ENCODE data around the gene DNAJB11. TPM values are rescaled to one million over a fixed set of nuclear protein-coding genes. Genes with fewer than 3 reads are reported as not detected.

DNAJB11 gene
- total and polyA plus RNA-seq, 2 experiments from 2014 or later = 72.6 to 85.6 TPM

GRCh38 chr3:186620213-186621092 is 49.9 kb downstream of the DNAJB11 start:
- Histone ChIP-seq H2AFZ (no peak overlapping the region), H3K9me2 (ENCODE audit: insufficient read depth) (0 out of 2 replicates have a peak, but pooled peaks cover 7% of the 10 kb centered on the region), H3K4me1 (ENCODE audit: insufficient read depth) (peaks cover 6% of the 10 kb centered on the region), H3K36me3 (ENCODE audit: insufficient read depth) (no peaks in the 10 kb centered on the region), H3F3A (replicated peaks; ENCODE audit: low read depth) (no peaks in the 10 kb centered on the region), H3K4me3 (no peak overlapping the region), H3K27me3 (ENCODE audit: insufficient read depth) (peaks cover 6% of the 10 kb centered on the region; the same call in 1 of the 2 replicates), H3K27ac (ENCODE audit: low read depth) (no peak overlapping the region), H4K20me1 (replicated peaks; ENCODE audit: insufficient read depth) (no peaks in the 10 kb centered on the region), H3K79me2 (replicated peaks; ENCODE audit: insufficient read depth) (no peaks in the 10 kb centered on the region), H3K4me2 (no peak overlapping the region)
- DNase-seq (ENCODE audit: low spot score) (no peak), ATAC-seq (no peak)
- Mint-ChIP-seq H3K4me3 (no peak overlapping the region), H3K9me3 (peaks cover 3% of the 10 kb centered on the region; the same call in 1 of the 3 replicates), H3K36me3 (ENCODE audit: low read depth) (no peaks in the 10 kb centered on the region), H3K27ac (no peak overlapping the region), H3K27me3 (ENCODE audit: insufficient read depth, low read depth, poor library complexity) (peaks cover 12% of the 10 kb centered on the region), H3K4me1 (peaks cover 6% of the 10 kb centered on the region; the same call in 2 of the 3 replicates)
- no peak for TF ChIP-seq EZH2 (IDR thresholded peaks at IDR 0.05; ENCODE audit: low read depth, unreplicated experiment)
- TF ChIP-seq JUNB (IDR thresholded peaks at IDR 0.05; ENCODE audit: unreplicated experiment) = no peak
- no peak for TF ChIP-seq NANOG (IDR thresholded peaks at IDR 0.05; ENCODE audit: borderline replicate concordance)
- no peak for TF ChIP-seq ZNF331 (CRISPR knock-in tag; IDR thresholded peaks at IDR 0.05; ENCODE audit: low read depth)
- TF ChIP-seq, protein P1, sequence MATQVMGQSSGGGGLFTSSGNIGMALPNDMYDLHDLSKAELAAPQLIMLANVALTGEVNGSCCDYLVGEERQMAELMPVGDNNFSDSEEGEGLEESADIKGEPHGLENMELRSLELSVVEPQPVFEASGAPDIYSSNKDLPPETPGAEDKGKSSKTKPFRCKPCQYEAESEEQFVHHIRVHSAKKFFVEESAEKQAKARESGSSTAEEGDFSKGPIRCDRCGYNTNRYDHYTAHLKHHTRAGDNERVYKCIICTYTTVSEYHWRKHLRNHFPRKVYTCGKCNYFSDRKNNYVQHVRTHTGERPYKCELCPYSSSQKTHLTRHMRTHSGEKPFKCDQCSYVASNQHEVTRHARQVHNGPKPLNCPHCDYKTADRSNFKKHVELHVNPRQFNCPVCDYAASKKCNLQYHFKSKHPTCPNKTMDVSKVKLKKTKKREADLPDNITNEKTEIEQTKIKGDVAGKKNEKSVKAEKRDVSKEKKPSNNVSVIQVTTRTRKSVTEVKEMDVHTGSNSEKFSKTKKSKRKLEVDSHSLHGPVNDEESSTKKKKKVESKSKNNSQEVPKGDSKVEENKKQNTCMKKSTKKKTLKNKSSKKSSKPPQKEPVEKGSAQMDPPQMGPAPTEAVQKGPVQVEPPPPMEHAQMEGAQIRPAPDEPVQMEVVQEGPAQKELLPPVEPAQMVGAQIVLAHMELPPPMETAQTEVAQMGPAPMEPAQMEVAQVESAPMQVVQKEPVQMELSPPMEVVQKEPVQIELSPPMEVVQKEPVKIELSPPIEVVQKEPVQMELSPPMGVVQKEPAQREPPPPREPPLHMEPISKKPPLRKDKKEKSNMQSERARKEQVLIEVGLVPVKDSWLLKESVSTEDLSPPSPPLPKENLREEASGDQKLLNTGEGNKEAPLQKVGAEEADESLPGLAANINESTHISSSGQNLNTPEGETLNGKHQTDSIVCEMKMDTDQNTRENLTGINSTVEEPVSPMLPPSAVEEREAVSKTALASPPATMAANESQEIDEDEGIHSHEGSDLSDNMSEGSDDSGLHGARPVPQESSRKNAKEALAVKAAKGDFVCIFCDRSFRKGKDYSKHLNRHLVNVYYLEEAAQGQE (IDR thresholded peaks at IDR 0.05; ENCODE audit: unreplicated experiment) = no peak
- TF ChIP-seq ZNF462 (CRISPR knock-in tag; IDR thresholded peaks at IDR 0.05) = no peak
- TF ChIP-seq, protein P2, sequence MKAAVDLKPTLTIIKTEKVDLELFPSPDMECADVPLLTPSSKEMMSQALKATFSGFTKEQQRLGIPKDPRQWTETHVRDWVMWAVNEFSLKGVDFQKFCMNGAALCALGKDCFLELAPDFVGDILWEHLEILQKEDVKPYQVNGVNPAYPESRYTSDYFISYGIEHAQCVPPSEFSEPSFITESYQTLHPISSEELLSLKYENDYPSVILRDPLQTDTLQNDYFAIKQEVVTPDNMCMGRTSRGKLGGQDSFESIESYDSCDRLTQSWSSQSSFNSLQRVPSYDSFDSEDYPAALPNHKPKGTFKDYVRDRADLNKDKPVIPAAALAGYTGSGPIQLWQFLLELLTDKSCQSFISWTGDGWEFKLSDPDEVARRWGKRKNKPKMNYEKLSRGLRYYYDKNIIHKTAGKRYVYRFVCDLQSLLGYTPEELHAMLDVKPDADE (IDR thresholded peaks at IDR 0.05) = no peak
- no peak for TF ChIP-seq EZH2phosphoT487 (IDR thresholded peaks at IDR 0.05; ENCODE audit: unreplicated experiment)
- no peak for TF ChIP-seq POLR2AphosphoS5 (IDR thresholded peaks at IDR 0.05; ENCODE audit: low read depth)
- no peak for TF ChIP-seq STAT1 (IDR thresholded peaks at IDR 0.05; ENCODE audit: unreplicated experiment)
- no peak for TF ChIP-seq CREB1 (CRISPR knock-in tag; IDR thresholded peaks at IDR 0.05; ENCODE audit: low read depth)
- TF ChIP-seq CTCF (conservative IDR thresholded peaks at IDR 0.05; ENCODE audit: low read depth in 2 of 2) = no peak
